ENCODE results near the gene SUSD2.
"Not testable (repeated sequence)": the region's sequence is repeated elsewhere in the genome, so short reads cannot be mapped to it uniquely, and the experiment has no call there.

The SUSD2 gene

GRCh38 chr22:24236656-24237055 is 55.4 kb downstream of the SUSD2 start:
- DNase-seq (ENCODE audit: insufficient read length, low spot score), result no peak
- TF ChIP-seq POLR2A (IDR thresholded peaks at IDR 0.05; ENCODE audit: low read depth, low read length) (no peak), POLR2AphosphoS5 (IDR thresholded peaks at IDR 0.05; ENCODE audit: low read depth, low read length) (no peak), SPI1 (IDR thresholded peaks at IDR 0.05; ENCODE audit: low read depth, low read length) (no peak), TAF1 (IDR thresholded peaks at IDR 0.05; ENCODE audit: low read depth, low read length) (no peak), PAX5 (IDR thresholded peaks at IDR 0.05; ENCODE audit: insufficient read depth, low read length, severe bottlenecking) (no peak), POU2F2 (IDR thresholded peaks at IDR 0.05; ENCODE audit: low read depth, low read length) (no peak)
- no peak for FAIRE-seq

- not testable (repeated sequence) for FAIRE-seq
Observed at GRCh38 chr22:24238101-24238694, 56.9 kb downstream of the SUSD2 start.

More at GRCh38 chr22:24238101-24238694, 56.9 kb downstream of the SUSD2 start:
- not testable (repeated sequence) for DNase-seq (ENCODE audit: insufficient read length, low spot score)

All from GM12891 (cell line).